NOMO-1 (cell line): ENCODE data around the gene SIN3A.
"Not testable (repeated sequence)": the region's sequence is repeated elsewhere in the genome, so short reads cannot be mapped to it uniquely, and the experiment has no call there.

Experiments
- DNase-seq, 2 experiments: peaks; one replicate each; lab custom pipeline; 2025; ENCODE audit not compliant: unreplicated experiment in 2 of 2; lab: John Stamatoyannopoulos, UW

The SIN3A gene

GRCh38 chr15:75450307-75451201 is 936 bp downstream of the SIN3A start:
- peak; percentile 93 to 95 for DNase-seq

GRCh38 chr15:75449585-75450306 is 1.7 kb downstream of the SIN3A start:
- DNase-seq, result no peak

GRCh38 chr15:75448171-75448570 is 3.3 kb downstream of the SIN3A start:
- DNase-seq, result peak; percentile 26 to 29

GRCh38 chr15:75446151-75446550 is 5.3 kb downstream of the SIN3A start:
- no peak for DNase-seq

GRCh38 chr15:75445324-75445723 is 6.2 kb downstream of the SIN3A start:
- DNase-seq, result not testable (repeated sequence)

GRCh38 chr15:75443972-75444453 is 7.5 kb downstream of the SIN3A start:
- DNase-seq, result not testable (repeated sequence)

GRCh38 chr15:75437721-75438120 is 13.8 kb downstream of the SIN3A start:
- DNase-seq, result no peak

- no peak for DNase-seq
Observed at GRCh38 chr15:75436881-75437280, 14.6 kb downstream of the SIN3A start.

- DNase-seq, result no peak
Observed at GRCh38 chr15:75431682-75432081, 19.8 kb downstream of the SIN3A start.

- no peak for DNase-seq
Observed at GRCh38 chr15:75431270-75431669, 20.2 kb downstream of the SIN3A start.

- DNase-seq, result no peak
Observed at GRCh38 chr15:75430259-75430658, 21.2 kb downstream of the SIN3A start.

GRCh38 chr15:75428152-75428551 is 23.3 kb downstream of the SIN3A start:
- no peak for DNase-seq

GRCh38 chr15:75425966-75426500 is 25.5 kb downstream of the SIN3A start:
- DNase-seq, result no peak

GRCh38 chr15:75422554-75422953 is 28.9 kb downstream of the SIN3A start:
- no peak for DNase-seq

- no peak for DNase-seq
Observed at GRCh38 chr15:75420698-75421097, 30.8 kb downstream of the SIN3A start.

- DNase-seq, result no peak
Observed at GRCh38 chr15:75416584-75416983, 34.9 kb downstream of the SIN3A start.

- no peak for DNase-seq
Observed at GRCh38 chr15:75410196-75410595, 41.3 kb downstream of the SIN3A start.

- DNase-seq, result no peak
Observed at GRCh38 chr15:75407083-75407482, 44.4 kb downstream of the SIN3A start.

GRCh38 chr15:75403892-75404291 is 47.6 kb downstream of the SIN3A start:
- DNase-seq, result no peak

GRCh38 chr15:75397494-75397893 is 54.0 kb downstream of the SIN3A start:
- no peak for DNase-seq

GRCh38 chr15:75389791-75390382 is 61.6 kb downstream of the SIN3A start:
- DNase-seq, result no peak
